ENCODE measurements around the gene FAM20C. TPM values are rescaled to one million over a fixed set of nuclear protein-coding genes. Genes with fewer than 3 reads are reported as not detected.

FAM20C gene
- total and polyA plus RNA-seq, 7 experiments from 2014 or later, result 0.22 to 27.0 (median 4.6) TPM; not detected in 2

DNA sequence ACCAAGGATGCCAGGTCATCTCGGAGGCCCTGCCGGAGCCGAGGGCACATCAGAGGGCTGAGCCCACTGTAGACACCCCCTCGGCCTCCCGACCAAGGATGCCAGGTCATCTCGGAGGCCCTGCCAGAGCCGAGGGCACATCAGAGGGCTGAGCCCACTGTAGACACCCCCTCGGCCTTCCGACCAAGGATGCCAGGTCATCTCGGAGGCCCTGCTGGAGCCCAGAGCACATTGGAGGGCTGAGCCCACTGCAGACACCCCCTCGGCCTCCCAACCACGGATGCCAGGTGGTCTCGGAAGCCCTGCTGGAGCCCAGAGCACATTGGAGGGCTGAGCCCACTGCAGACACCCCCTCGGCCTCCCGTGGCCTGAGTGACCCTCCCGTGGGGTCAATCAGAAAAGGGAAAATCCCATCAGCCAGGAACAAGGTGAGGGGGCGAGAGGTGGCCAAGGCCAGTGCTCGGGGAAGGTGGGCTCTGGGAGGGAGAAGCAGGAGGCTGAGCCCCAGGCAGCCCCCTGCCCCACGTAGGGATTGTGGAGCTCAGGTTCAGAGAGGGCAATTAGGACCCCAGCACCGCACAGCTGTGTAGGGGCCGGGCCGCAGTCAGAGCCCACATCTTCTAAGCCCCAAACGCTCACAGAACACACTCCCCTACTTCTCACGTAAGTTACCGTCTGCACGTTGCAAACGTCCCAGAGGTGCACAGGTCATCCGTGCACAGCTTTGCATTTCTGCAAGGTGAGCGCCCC lies 60.0 kb downstream of the FAM20C start:
- H3K4me3 Mint-ChIP-seq, result no peak overlapping the region
- H3K27ac ChIP-seq (ENCODE audit: low read depth, low read length), result no peak overlapping the region
- ChIA-PET POLR2A (no interaction called here), CTCF (no interaction called here)
- H3K36me3 Mint-ChIP-seq, result no peaks in the 10 kb centered on the region
- intact Hi-C loops (cut with micrococcal nuclease), result no loop called here
- H3K9me3 Mint-ChIP-seq, result no peaks in the 10 kb centered on the region
- no peaks in the 10 kb centered on the region for H3K4me1 ChIP-seq (ENCODE audit: control insufficient read depth in 2 of 2, insufficient read depth in 2 of 2, low read length in 2 of 2)
- no peak for DNase-seq
- H3K9me3 ChIP-seq (ENCODE audit: control insufficient read depth in 2 of 3, low read length in 3 of 3), result no peaks in the 10 kb centered on the region
- H3K4me1 Mint-ChIP-seq, result no peaks in the 10 kb centered on the region
- no peaks in the 10 kb centered on the region for H3K27me3 ChIP-seq (ENCODE audit: control insufficient read depth in 2 of 2, insufficient read depth in 2 of 2, low read length in 2 of 2)
- no peaks in the 10 kb centered on the region for H3K27me3 Mint-ChIP-seq
- H3K36me3 ChIP-seq (ENCODE audit: control insufficient read depth in 2 of 3, insufficient read depth in 3 of 3, low read length in 3 of 3), result no peaks in the 10 kb centered on the region
- H3K4me3 ChIP-seq (ENCODE audit: low read length), result no peak overlapping the region
- ATAC-seq, result no peak
- H3K27ac Mint-ChIP-seq, result no peak overlapping the region

DNA sequence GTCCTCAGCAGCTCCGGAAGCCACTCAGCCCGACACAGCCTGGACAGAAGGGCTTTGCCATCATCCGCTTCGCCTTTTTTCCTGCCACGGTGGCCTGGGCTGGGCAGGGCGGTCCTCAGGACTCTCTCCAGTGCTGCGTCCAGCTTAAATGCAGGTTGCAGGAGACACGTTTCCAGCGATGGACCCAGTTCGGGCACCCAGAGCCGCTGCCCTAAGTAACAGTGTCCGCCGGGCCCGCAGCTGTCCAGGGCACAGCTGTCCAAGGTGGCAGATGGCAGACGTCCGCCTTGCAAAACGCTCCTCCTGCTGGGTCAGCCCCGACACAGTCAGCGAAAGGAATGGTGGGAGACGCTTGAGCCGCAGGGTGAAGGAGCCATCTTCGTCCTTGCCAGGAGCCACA lies 60.6 kb downstream of the FAM20C start:
- H3K27ac Mint-ChIP-seq, result no peak overlapping the region
- DNase-seq (no peak), ATAC-seq (no peak)
- ChIA-PET POLR2A (no interaction called here), CTCF (no interaction called here)
- no peak overlapping the region for H3K4me3 Mint-ChIP-seq
- Histone ChIP-seq H3K4me3 (ENCODE audit: low read length) (no peak overlapping the region), H3K4me1 (ENCODE audit: control insufficient read depth in 2 of 2, insufficient read depth in 2 of 2, low read length in 2 of 2) (no peaks in the 10 kb centered on the region), H3K9me3 (ENCODE audit: control insufficient read depth in 2 of 3, low read length in 3 of 3) (no peaks in the 10 kb centered on the region), H3K36me3 (ENCODE audit: control insufficient read depth in 2 of 3, insufficient read depth in 3 of 3, low read length in 3 of 3) (no peaks in the 10 kb centered on the region), H3K27me3 (ENCODE audit: control insufficient read depth in 2 of 2, insufficient read depth in 2 of 2, low read length in 2 of 2) (no peaks in the 10 kb centered on the region), H3K27ac (ENCODE audit: low read depth, low read length) (no peak overlapping the region)
- intact Hi-C loops (cut with micrococcal nuclease), result no loop called here
- no peaks in the 10 kb centered on the region for H3K9me3 Mint-ChIP-seq
- H3K27me3 Mint-ChIP-seq, result no peaks in the 10 kb centered on the region
- H3K4me1 Mint-ChIP-seq, result no peaks in the 10 kb centered on the region
- H3K36me3 Mint-ChIP-seq, result no peaks in the 10 kb centered on the region

DNA sequence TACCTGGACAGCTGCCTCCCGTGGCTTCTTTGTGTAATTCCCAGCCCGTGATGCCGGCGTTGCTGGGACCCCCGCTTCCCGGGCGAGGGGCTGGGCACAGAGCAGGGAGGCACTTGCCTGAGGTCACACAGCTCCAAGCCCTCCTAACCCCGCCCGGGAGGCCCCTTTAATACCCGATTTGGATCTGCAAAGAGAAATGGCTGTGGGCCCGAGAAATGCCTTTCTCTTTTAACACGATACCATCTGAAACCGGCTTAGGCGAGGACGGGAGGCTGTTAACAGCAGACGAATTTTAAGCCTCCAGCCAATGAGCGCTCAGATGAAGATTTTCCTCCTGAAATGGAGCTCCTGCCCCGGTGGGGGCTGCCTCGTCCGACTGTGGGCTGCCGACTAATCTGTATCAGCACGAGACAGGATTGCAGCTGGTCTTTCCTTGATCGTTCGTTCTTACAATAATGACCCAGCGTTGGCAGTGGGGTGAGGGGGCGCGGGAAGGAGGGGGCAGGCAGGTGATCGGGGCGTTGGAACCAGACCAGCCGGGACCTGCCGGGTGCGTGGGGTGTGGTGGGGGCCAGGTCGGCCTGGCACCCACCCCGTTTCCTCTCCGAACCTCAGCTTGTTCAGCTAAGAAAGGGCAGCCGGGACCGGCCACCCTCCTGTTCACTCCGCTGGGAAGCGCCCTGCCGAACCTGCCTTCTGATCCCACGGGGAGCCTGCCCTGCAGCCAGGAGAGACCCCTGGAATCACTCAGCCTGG lies 61.4 kb downstream of the FAM20C start:
- Mint-ChIP-seq H3K27ac (no peak overlapping the region), H3K9me3 (no peaks in the 10 kb centered on the region), H3K36me3 (no peaks in the 10 kb centered on the region), H3K4me1 (no peaks in the 10 kb centered on the region), H3K27me3 (no peaks in the 10 kb centered on the region), H3K4me3 (no peak overlapping the region)
- no peaks in the 10 kb centered on the region for H3K27me3 ChIP-seq (ENCODE audit: control insufficient read depth in 2 of 2, insufficient read depth in 2 of 2, low read length in 2 of 2)
- no peaks in the 10 kb centered on the region for H3K9me3 ChIP-seq (ENCODE audit: control insufficient read depth in 2 of 3, low read length in 3 of 3)
- H3K36me3 ChIP-seq (ENCODE audit: control insufficient read depth in 2 of 3, insufficient read depth in 3 of 3, low read length in 3 of 3), result no peaks in the 10 kb centered on the region
- intact Hi-C loops (cut with micrococcal nuclease), result no loop called here
- ATAC-seq (no peak), DNase-seq (no peak)
- H3K4me1 ChIP-seq (ENCODE audit: control insufficient read depth in 2 of 2, insufficient read depth in 2 of 2, low read length in 2 of 2), result no peaks in the 10 kb centered on the region
- ChIA-PET POLR2A (no interaction called here), CTCF (no interaction called here)
- no peak overlapping the region for H3K27ac ChIP-seq (ENCODE audit: low read depth, low read length)
- no peak overlapping the region for H3K4me3 ChIP-seq (ENCODE audit: low read length)

DNA sequence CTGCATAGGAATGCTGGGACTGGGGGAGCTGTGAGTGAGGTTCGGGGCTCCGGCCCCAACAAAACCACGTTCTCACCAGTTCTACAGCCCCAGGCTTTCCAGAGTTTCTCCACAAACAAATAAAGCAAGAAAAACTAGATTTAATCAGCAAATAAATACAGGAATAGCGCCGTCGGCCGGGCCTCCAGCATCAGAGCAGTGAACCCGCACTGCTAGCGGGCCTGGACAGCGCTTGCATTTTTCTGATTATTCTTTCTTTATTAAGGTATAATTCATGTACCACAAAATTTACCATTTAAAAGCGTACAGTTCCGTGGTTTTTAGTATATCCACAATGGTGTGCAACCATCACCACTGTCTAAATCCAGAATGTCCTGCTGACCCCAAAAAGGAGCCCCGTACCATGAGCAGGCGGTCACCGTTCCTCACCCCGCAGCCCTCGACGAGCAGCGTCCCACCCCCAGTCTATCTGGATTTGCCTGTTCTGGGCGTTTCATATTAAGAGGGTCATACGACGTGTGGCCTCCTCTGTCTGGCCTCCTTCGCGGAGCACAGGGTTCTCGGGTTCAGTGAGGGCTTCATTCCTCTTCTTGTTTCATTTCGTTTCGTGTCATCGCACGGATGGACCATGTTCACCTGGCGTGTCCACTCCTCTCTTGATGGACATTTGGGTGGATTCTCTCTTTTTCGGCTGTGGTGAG lies 62.1 kb downstream of the FAM20C start:
- H3K27ac ChIP-seq (ENCODE audit: low read depth, low read length), result no peak overlapping the region
- no peaks in the 10 kb centered on the region for H3K36me3 ChIP-seq (ENCODE audit: control insufficient read depth in 2 of 3, insufficient read depth in 3 of 3, low read length in 3 of 3)
- no peaks in the 10 kb centered on the region for H3K9me3 ChIP-seq (ENCODE audit: control insufficient read depth in 2 of 3, low read length in 3 of 3)
- ChIA-PET CTCF (no interaction called here), POLR2A (no interaction called here)
- intact Hi-C loops (cut with micrococcal nuclease), result no loop called here
- DNase-seq, result no peak
- H3K27me3 Mint-ChIP-seq, result no peaks in the 10 kb centered on the region
- no peaks in the 10 kb centered on the region for H3K9me3 Mint-ChIP-seq
- H3K4me3 ChIP-seq (ENCODE audit: low read length), result no peak overlapping the region
- H3K27ac Mint-ChIP-seq, result no peak overlapping the region
- peaks cover 0 to 5% (median 0%) of the 10 kb centered on the region in 7 donors for H3K4me1 Mint-ChIP-seq
- H3K4me1 ChIP-seq (ENCODE audit: control insufficient read depth in 2 of 2, insufficient read depth in 2 of 2, low read length in 2 of 2), result no peaks in the 10 kb centered on the region
- ATAC-seq, result no peak
- no peak overlapping the region for H3K4me3 Mint-ChIP-seq
- no peaks in the 10 kb centered on the region for H3K27me3 ChIP-seq (ENCODE audit: control insufficient read depth in 2 of 2, insufficient read depth in 2 of 2, low read length in 2 of 2)
- H3K36me3 Mint-ChIP-seq, result no peaks in the 10 kb centered on the region

DNA sequence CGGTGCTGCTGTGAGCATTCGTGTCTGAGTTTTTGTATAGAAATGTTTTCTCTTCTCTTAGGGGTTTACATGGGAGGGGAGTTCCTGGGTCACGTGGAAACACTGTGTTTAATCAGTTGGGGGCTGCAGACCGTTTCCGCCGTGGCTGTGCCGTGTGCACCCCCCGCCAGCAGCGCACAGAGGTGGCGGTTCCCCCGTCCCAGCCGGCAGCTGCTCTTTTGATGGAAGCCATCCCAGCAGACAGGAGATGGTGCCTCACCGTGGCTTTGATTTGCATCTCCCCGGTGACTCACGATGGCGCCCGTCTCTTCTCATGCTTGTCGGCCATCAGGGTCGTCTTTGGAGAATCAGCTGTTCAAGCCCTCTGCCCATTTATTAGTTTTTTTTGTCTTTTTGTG lies 62.7 kb downstream of the FAM20C start:
- Mint-ChIP-seq H3K36me3 (no peaks in the 10 kb centered on the region), H3K27me3 (no peaks in the 10 kb centered on the region), H3K9me3 (no peaks in the 10 kb centered on the region), H3K4me3 (no peak overlapping the region), H3K4me1 (peaks cover 0 to 6% (median 0%) of the 10 kb centered on the region in 7 donors), H3K27ac (no peak overlapping the region)
- no peaks in the 10 kb centered on the region for H3K36me3 ChIP-seq (ENCODE audit: control insufficient read depth in 2 of 3, insufficient read depth in 3 of 3, low read length in 3 of 3)
- intact Hi-C loops (cut with micrococcal nuclease), result no loop called here
- no peak overlapping the region for H3K4me3 ChIP-seq (ENCODE audit: low read length)
- DNase-seq (no peak), ATAC-seq (no peak)
- ChIA-PET CTCF (interaction anchor here (0.7 kb wide), 1 partner anchor 51 kb away, joined by 3 read pairs; no protein-coding TSS in a partner anchor), POLR2A (no interaction called here)
- no peaks in the 10 kb centered on the region for H3K27me3 ChIP-seq (ENCODE audit: control insufficient read depth in 2 of 2, insufficient read depth in 2 of 2, low read length in 2 of 2)
- H3K4me1 ChIP-seq (ENCODE audit: control insufficient read depth in 2 of 2, insufficient read depth in 2 of 2, low read length in 2 of 2), result no peaks in the 10 kb centered on the region
- H3K9me3 ChIP-seq (ENCODE audit: control insufficient read depth in 2 of 3, low read length in 3 of 3), result no peaks in the 10 kb centered on the region
- no peak overlapping the region for H3K27ac ChIP-seq (ENCODE audit: low read depth, low read length)

DNA sequence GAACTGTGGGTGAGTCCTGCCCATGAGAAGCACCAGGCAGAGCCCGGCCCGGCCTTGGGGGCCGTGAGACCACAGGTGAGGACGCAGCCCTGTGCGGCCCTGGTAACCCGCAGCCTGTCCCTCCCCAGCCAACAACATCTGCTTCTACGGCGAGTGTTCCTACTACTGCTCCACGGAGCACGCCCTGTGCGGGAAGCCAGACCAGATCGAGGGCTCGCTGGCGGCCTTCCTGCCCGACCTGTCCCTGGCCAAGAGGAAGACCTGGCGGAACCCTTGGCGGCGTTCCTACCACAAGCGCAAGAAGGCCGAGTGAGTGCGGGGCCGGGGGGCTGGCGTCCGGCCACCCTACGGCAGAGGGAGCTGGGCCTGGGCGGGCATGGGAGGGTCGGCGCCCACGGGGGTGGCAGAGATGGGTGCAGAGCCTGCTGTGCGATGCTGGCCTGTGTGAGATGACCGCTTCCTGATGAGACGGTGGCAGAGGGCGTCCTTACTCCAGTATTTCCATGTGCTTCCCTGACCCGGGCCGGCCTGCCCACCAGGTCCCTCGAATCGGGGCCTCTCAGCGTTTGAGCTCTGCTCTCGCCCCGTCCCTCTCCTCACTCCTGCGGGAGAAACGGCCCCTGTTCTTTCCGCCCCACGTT lies 63.5 kb downstream of the FAM20C start:
- no peak overlapping the region for H3K27ac ChIP-seq (ENCODE audit: low read depth, low read length)
- H3K4me1 Mint-ChIP-seq, result peaks cover 0 to 6% (median 0%) of the 10 kb centered on the region in 7 donors
- H3K4me3 Mint-ChIP-seq, result no peak overlapping the region
- H3K4me3 ChIP-seq (ENCODE audit: low read length), result no peak overlapping the region
- POLR2A ChIA-PET, result no interaction called here
- H3K9me3 Mint-ChIP-seq, result no peaks in the 10 kb centered on the region
- no peak overlapping the region for H3K27ac Mint-ChIP-seq
- no peaks in the 10 kb centered on the region for H3K9me3 ChIP-seq (ENCODE audit: control insufficient read depth in 2 of 3, low read length in 3 of 3)
- CTCF ChIA-PET, result interaction anchor here (0.7 kb wide), 1 partner anchor 52 kb away, joined by 3 read pairs; no protein-coding TSS in a partner anchor
- intact Hi-C loops (cut with micrococcal nuclease), result no loop called here
- ATAC-seq (no peak), DNase-seq (no peak)
- H3K4me1 ChIP-seq (ENCODE audit: control insufficient read depth in 2 of 2, insufficient read depth in 2 of 2, low read length in 2 of 2), result no peaks in the 10 kb centered on the region
- H3K36me3 Mint-ChIP-seq, result no peaks in the 10 kb centered on the region
- H3K27me3 Mint-ChIP-seq, result no peaks in the 10 kb centered on the region
- no peaks in the 10 kb centered on the region for H3K36me3 ChIP-seq (ENCODE audit: control insufficient read depth in 2 of 3, insufficient read depth in 3 of 3, low read length in 3 of 3)
- H3K27me3 ChIP-seq (ENCODE audit: control insufficient read depth in 2 of 2, insufficient read depth in 2 of 2, low read length in 2 of 2), result no peaks in the 10 kb centered on the region
